GM13976 (cell line): Measurements from ENCODE around the gene CALHM5.
A peak's percentile ranks its signal among the peaks of the same experiment; 100 is the strongest.

ENCODE experiments used
- DNase-seq: peaks from one replicate; pipeline ENCODE4 v3.0.0; 2012; ENCODE audit warnings: low spot score
- in situ Hi-C: fragments of 300-500 bp; cut with MboI; formaldehyde crosslinking; loops from one replicate; pipeline ENCODE4 v1.12.0; 2022; ENCODE audit warnings: low sequenced_read_pairs, mixed read lengths, inconsistent platforms; ENCODE audit not compliant: unreplicated experiment
- TF ChIP-seq, protein P1 (sequence below): IDR thresholded peaks from 2 replicates; pipeline ENCODE4 v1.5.1; 2012; ENCODE audit warnings: borderline replicate concordance, mild to moderate bottlenecking; ENCODE audit not compliant: insufficient read depth; ENCODE audit errors: extremely low read depth, missing control alignments, control extremely low read depth

The CALHM5 gene

GRCh38 chr6:116511424-116512110, at the start of gene CALHM5:
TSS of gene CALHM5 (plus strand) at chr6:116511639. CDS start at chr6:116511697, 58 bp downstream.
- no peak for DNase-seq
- in situ Hi-C loops, result no loop called here
- TF ChIP-seq, protein P1, sequence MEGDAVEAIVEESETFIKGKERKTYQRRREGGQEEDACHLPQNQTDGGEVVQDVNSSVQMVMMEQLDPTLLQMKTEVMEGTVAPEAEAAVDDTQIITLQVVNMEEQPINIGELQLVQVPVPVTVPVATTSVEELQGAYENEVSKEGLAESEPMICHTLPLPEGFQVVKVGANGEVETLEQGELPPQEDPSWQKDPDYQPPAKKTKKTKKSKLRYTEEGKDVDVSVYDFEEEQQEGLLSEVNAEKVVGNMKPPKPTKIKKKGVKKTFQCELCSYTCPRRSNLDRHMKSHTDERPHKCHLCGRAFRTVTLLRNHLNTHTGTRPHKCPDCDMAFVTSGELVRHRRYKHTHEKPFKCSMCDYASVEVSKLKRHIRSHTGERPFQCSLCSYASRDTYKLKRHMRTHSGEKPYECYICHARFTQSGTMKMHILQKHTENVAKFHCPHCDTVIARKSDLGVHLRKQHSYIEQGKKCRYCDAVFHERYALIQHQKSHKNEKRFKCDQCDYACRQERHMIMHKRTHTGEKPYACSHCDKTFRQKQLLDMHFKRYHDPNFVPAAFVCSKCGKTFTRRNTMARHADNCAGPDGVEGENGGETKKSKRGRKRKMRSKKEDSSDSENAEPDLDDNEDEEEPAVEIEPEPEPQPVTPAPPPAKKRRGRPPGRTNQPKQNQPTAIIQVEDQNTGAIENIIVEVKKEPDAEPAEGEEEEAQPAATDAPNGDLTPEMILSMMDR, result no peak

DNA sequence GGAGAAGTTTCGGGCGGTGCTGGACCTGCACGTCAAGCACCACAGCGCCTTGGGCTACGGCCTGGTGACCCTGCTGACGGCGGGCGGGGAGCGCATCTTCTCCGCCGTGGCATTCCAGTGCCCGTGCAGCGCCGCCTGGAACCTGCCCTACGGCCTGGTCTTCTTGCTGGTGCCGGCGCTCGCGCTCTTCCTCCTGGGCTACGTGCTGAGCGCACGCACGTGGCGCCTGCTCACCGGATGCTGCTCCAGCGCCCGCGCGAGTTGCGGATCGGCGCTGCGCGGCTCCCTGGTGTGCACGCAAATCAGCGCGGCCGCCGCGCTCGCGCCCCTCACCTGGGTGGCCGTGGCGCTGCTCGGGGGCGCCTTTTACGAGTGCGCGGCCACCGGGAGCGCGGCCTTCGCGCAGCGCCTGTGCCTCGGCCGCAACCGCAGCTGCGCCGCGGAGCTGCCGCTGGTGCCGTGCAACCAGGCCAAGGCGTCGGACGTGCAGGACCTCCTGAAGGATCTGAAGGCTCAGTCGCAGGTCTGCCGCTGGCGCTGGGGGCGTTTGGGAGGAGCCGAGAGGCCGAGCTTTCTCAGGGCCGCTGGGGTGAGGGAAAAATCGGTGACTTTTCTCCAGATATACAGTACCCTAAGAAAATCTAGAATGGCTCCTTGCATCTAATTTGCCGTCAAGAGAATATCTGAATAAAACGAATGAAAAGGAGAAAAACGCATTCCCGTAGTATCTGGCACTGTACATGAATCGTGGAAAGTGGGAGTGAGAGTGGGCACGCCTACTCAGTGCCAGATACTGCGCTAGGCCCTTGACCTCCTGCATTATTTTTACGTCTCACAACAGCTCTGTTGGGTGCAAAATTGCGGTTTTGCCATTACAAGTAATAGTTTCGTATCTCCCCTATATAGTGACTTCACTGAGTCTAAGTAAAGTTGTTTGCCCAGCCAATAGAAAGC, 49.2 kb upstream of the CALHM5 start:
- TF ChIP-seq, protein P1, result no peak
- peak; percentile 81 for DNase-seq
- in situ Hi-C loops, result no loop called here

GRCh38 chr6:116463301-116463700, 48.1 kb upstream of the CALHM5 start:
- in situ Hi-C loops, result no loop called here
- DNase-seq, result no peak
- TF ChIP-seq, protein P1, result no peak

DNA sequence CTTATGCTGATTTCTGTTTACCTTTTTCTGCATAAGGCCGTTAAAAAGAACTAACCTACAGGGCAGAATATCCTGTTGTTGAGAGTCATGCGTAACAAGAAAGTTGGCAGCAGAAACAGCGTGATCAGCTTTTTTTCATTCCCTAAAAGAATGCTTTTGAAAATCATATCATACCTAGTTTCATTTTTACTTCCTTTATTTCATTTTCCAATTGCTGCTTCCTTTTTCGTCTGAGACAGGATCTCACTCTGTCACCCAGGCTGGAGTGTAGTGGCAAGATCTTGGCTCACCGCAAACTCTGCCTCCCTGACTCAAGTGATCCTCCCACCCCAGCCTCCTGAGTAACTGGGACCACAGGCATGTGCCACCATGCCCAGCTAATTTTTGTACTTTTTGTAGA, 46.2 kb upstream of the CALHM5 start:
- TF ChIP-seq, protein P1, result no peak
- in situ Hi-C loops, result no loop called here
- DNase-seq, result no peak

- DNase-seq, result no peak
- TF ChIP-seq, protein P1, result no peak
- in situ Hi-C loops, result no loop called here
Observed at GRCh38 chr6:116467096-116467495, 44.3 kb upstream of the CALHM5 start.

DNA sequence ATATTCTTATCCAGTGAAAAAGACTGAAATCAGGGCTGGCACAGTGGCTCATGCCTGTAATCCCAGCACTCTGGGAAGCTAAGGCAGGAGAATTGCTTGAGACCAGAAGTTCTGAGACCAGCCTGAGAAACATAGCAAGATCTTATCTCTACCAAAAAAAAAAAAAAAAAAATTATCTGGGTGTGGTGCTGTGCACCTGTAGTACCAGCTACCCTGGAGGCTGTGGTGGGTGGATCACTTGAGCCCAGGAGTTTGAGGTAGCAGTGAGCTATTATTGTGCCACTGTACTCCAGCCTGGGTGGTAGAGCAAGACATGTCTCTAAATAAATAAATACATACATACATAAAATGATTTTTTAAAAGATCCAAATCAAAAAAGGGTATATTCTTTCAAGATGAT, 43.9 kb upstream of the CALHM5 start:
- DNase-seq, result no peak
- in situ Hi-C loops, result no loop called here
- TF ChIP-seq, protein P1, result no peak
